ENCODE results near the gene TCP11L2. TPM values are rescaled to one million over a fixed set of nuclear protein-coding genes. Genes with fewer than 3 reads are reported as not detected.

Gene TCP11L2
- total and polyA plus RNA-seq, 2 of the 8 experiments (the other 6 are each of a cell fraction or from before 2014, with no cell fraction given): 2.1 to 7.1 TPM

- TF ChIP-seq RBBP5 (IDR thresholded peaks at IDR 0.05; ENCODE audit: borderline replicate concordance, low read depth, low read length) (no peak), CHD1 (IDR thresholded peaks at IDR 0.05; ENCODE audit: low read depth, low read length) (no peak)
- Histone ChIP-seq H4K91ac (replicated peaks; ENCODE audit: insufficient read length, low read length) (no peak overlapping the region), H3K36me3 (ENCODE audit: control insufficient read depth in 2 of 4, insufficient read depth in 4 of 4, low read length in 3 of 4) (no peaks in the 10 kb centered on the region), H2BK15ac (ENCODE audit: low read length) (no peak overlapping the region; the same call in 1 of the 2 replicates), H2BK20ac (ENCODE audit: low read length) (no peak overlapping the region), H3K4me3 (ENCODE audit: extremely low read depth in 1 of 4, insufficient read depth in 2 of 4, low read depth in 3 of 4, low read length in 4 of 4) (no peak overlapping the region), H3K14ac (ENCODE audit: insufficient read length) (no peak overlapping the region), H3K4ac (replicated peaks; ENCODE audit: insufficient read length, low read depth, low read length) (no peak overlapping the region), H3K18ac (ENCODE audit: extremely low read depth, low read length) (no peak overlapping the region), H4K8ac (ENCODE audit: extremely low read depth, insufficient read depth, low read length) (no peak overlapping the region), H3K9me3 (ENCODE audit: insufficient read depth in 2 of 2, low read depth in 1 of 2, low read length in 1 of 2) (no peaks in the 10 kb centered on the region), H2BK120ac (replicated peaks; ENCODE audit: low read depth, low read length) (no peak overlapping the region), H3K79me1 (ENCODE audit: low read depth, low read length) (no peaks in the 10 kb centered on the region), H4K5ac (ENCODE audit: insufficient read length, low read depth, low read length) (no peak overlapping the region), H2AK5ac (ENCODE audit: low read depth, low read length) (no peak overlapping the region), H4K20me1 (replicated peaks in 1 of 2; ENCODE audit: control insufficient read depth in 1 of 2, insufficient read depth in 2 of 2, low read length in 2 of 2) (no peaks in the 10 kb centered on the region), H2BK5ac (ENCODE audit: low read depth, low read length) (no peak overlapping the region), H3K56ac (replicated peaks; ENCODE audit: insufficient read length, low read depth, low read length) (no peak overlapping the region), H3K27me3 (replicated peaks in 1 of 4; ENCODE audit: control insufficient read depth in 3 of 4, extremely low read depth in 1 of 4, insufficient read depth in 3 of 4, low read length in 3 of 4) (no peaks in the 10 kb centered on the region), H3K9ac (replicated peaks in 1 of 4; ENCODE audit: extremely low read depth in 1 of 4, low read depth in 3 of 4, low read length in 3 of 4) (no peak overlapping the region), H3K23me2 (ENCODE audit: low read depth, low read length) (peaks cover 4% of the 10 kb centered on the region; the same call in 1 of the 2 replicates), H3K4me2 (ENCODE audit: insufficient read depth in 1 of 2, low read depth in 2 of 2, low read length in 2 of 2) (no peak overlapping the region), H3K27ac (ENCODE audit: low read depth, low read length) (no peak overlapping the region), H3K23ac (ENCODE audit: insufficient read length) (no peak overlapping the region), H3K4me1 (replicated peaks in 1 of 4; ENCODE audit: control insufficient read depth in 3 of 4, insufficient read depth in 4 of 4, low read length in 3 of 4) (peaks cover 0 to 13% (median 6%) of the 10 kb centered on the region in 4 experiments; a peak in 3 of 7 replicates), H2BK12ac (ENCODE audit: low read depth, low read length) (no peak overlapping the region), H2AFZ (ENCODE audit: low read length) (no peak overlapping the region), H3K79me2 (ENCODE audit: control insufficient read depth in 1 of 2, insufficient read depth in 2 of 2, low read length in 2 of 2) (no peaks in the 10 kb centered on the region)
- DNase-seq (ENCODE audit: low read depth in 1 of 2, low spot score in 2 of 2): no peak
- ChIA-PET CTCF (ENCODE audit: partially characterized antibody) (interaction anchor here (0.9 to 2.7 kb wide), 5 partner anchors 23 to 33 kb away, joined by 3 to 10 read pairs (median 4); no protein-coding TSS in a partner anchor), POLR2A (ENCODE audit: partially characterized antibody) (no interaction called here)
- FAIRE-seq: no peak
Observed at GRCh38 chr12:106256524-106256923, 46.0 kb upstream of the TCP11L2 start.
